GM23248 (cell line): ENCODE data around the gene SEL1L. TPM values are rescaled to one million over a fixed set of nuclear protein-coding genes. Genes with fewer than 3 reads are reported as not detected.
A peak's percentile ranks its signal among the peaks of the same experiment; 100 is the strongest.
"Not testable (repeated sequence)": the region's sequence is repeated elsewhere in the genome, so short reads cannot be mapped to it uniquely, and the experiment has no call there.

Experiments
- DNase-seq: peaks from one replicate; pipeline ENCODE4 v3.0.0-alpha.2; 2015
- H2AFZ ChIP-seq: fragments of 200-600 bp; sonication (generic); 2 replicates; pipeline ENCODE4 v1.6.1; 2016; ENCODE audit warnings: antibody characterized with exemption
- H3F3A ChIP-seq: fragments of 200-600 bp; sonication (generic); 2 replicates; pipeline ENCODE4 v1.6.1; 2016; ENCODE audit warnings: mild to moderate bottlenecking, antibody characterized with exemption, mixed run types; ENCODE audit not compliant: insufficient read depth
- H3K27ac ChIP-seq: fragments of 200-600 bp; sonication (generic); 2 replicates; pipeline ENCODE4 v1.5.1; 2016; ENCODE audit warnings: mild to moderate bottlenecking
- H3K27me3 ChIP-seq: fragments of 200-600 bp; sonication (generic); replicated peaks from 2 replicates; pipeline ENCODE4 v1.6.1; 2016; ENCODE audit warnings: mild to moderate bottlenecking; ENCODE audit not compliant: insufficient read depth
- H3K36me3 ChIP-seq: fragments of 200-600 bp; sonication (generic); 2 replicates; pipeline ENCODE4 v1.6.1; 2016; ENCODE audit warnings: low read depth, mild to moderate bottlenecking
- H3K4me1 ChIP-seq: fragments of 200-600 bp; sonication (generic); 2 replicates; pipeline ENCODE4 v1.6.1; 2016; ENCODE audit warnings: mild to moderate bottlenecking; ENCODE audit not compliant: insufficient read depth
- H3K4me2 ChIP-seq: fragments of 200-600 bp; sonication (generic); one replicate; pipeline ENCODE4 v1.6.1; 2016; ENCODE audit warnings: mild to moderate bottlenecking; ENCODE audit not compliant: unreplicated experiment
- H3K4me3 ChIP-seq: fragments of 200-600 bp; sonication (generic); 2 replicates; pipeline ENCODE4 v1.5.1; 2016; ENCODE audit warnings: mild to moderate bottlenecking
- H3K79me2 ChIP-seq: fragments of 200-600 bp; sonication (generic); 2 replicates; pipeline ENCODE4 v1.6.1; 2016; ENCODE audit warnings: mild to moderate bottlenecking; ENCODE audit not compliant: insufficient read depth
- H3K9ac ChIP-seq: fragments of 200-600 bp; sonication (generic); 2 replicates; pipeline ENCODE4 v1.6.1; 2016; ENCODE audit warnings: mild to moderate bottlenecking
- H3K9me2 ChIP-seq: fragments of 200-600 bp; sonication (generic); 2 replicates; pipeline ENCODE4 v1.6.1; 2016; ENCODE audit warnings: mixed run types, mild to moderate bottlenecking, moderate library complexity; ENCODE audit not compliant: insufficient read depth
- H3K9me3 ChIP-seq: fragments of 200-600 bp; sonication (generic); one replicate; pipeline ENCODE4 v1.6.1; 2017; ENCODE audit warnings: low read depth
- H4K20me1 ChIP-seq: fragments of 200-600 bp; sonication (generic); 2 replicates; pipeline ENCODE4 v1.6.0; 2016; ENCODE audit not compliant: insufficient read depth
- EZH2 ChIP-seq: fragments of 200-600 bp; sonication (generic); IDR thresholded peaks from 2 replicates; pipeline ENCODE4 v1.6.1; 2018; ENCODE audit warnings: antibody characterized with exemption, mild to moderate bottlenecking; ENCODE audit not compliant: insufficient read depth, poor library complexity, severe bottlenecking
- EZH2phosphoT487 ChIP-seq: fragments of 200-600 bp; sonication (generic); IDR thresholded peaks from 2 replicates; pipeline ENCODE4 v1.6.1; 2018; ENCODE audit warnings: antibody characterized with exemption, moderate library complexity, mild to moderate bottlenecking, low read depth; ENCODE audit not compliant: insufficient read depth
- WGBS, 2 experiments: methylation state at CpG; one replicate each; pipeline ENCODE4 v1.1.6; 2015 to 2017; ENCODE audit warnings: low lambda C conversion rate in 2 of 2, low coverage in 1 of 2; ENCODE audit errors: missing lambda C conversion rate in 2 of 2; 5-methylcytosine and 5-hydroxymethylcytosine counted together
- in situ Hi-C: fragments of 300-500 bp; cut with MboI; formaldehyde crosslinking; loops from 2 replicates; pipeline ENCODE4 v1.15.0; 2020
- polyA plus RNA-seq: library from polyadenylated mRNA; unstranded; fragments of >200 nt; fragmentation: Nextera tagmentation; extraction: Ambion mirVana; gene quantifications from 2 replicates; pipeline ENCODE4 v1.2.1, GENCODE V29; 2016
- total RNA-seq: library from RNA; depleted of rRNA; stranded (reverse); fragments of >200 nt; shearing (Covaris generic); gene quantifications from 2 replicates; pipeline ENCODE4 v1.2.3, GENCODE V29; 2014

SEL1L gene
- total and polyA plus RNA-seq, 2 experiments from 2014 or later, result 49.4 to 69.2 TPM

- Histone ChIP-seq H3K4me3 (no peak overlapping the region), H2AFZ (no peak overlapping the region), H3K4me2 (no peak overlapping the region), H3K36me3 (no peaks in the 10 kb centered on the region), H3K27me3 (peaks cover 68% of the 10 kb centered on the region), H3F3A (no peaks in the 10 kb centered on the region), H3K27ac (no peak overlapping the region), H3K9me2 (no peaks in the 10 kb centered on the region), H3K9me3 (no peaks in the 10 kb centered on the region), H4K20me1 (no peaks in the 10 kb centered on the region), H3K9ac (no peak overlapping the region), H3K4me1 (no peaks in the 10 kb centered on the region), H3K79me2 (no peaks in the 10 kb centered on the region)
- no peak for TF ChIP-seq EZH2
- TF ChIP-seq EZH2phosphoT487, result no peak
- WGBS, 2 experiments, result 1 to 4% methylated on average over 3 of the region's 3 CpGs
- in situ Hi-C loops, result no loop called here
- peak; percentile 33 for DNase-seq
Measured at GRCh38 chr14:81432219-81432661, 101.4 kb downstream of the SEL1L start.

DNA sequence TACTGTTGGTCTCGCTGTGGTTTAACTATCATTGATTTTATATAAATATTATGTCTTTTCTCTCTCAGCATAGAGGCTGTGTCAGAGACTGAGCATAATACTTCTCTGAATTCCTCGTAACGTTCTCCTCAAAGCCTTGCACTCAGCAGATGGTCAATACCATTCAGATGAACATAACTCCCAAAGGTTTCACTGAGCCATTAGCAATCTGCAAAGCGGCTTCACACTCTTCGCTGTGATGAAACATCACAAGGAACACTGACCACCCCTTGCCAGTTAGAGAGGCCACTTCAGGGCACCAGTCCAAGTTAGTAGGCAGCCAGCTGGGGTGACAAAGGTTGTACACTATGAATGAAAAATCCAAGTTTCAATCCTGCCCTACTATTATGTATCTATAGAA, 103.4 kb downstream of the SEL1L start:
- H3F3A ChIP-seq, result no peaks in the 10 kb centered on the region
- H3K27me3 ChIP-seq, result peaks cover 58% of the 10 kb centered on the region
- H3K9ac ChIP-seq, result no peak overlapping the region
- in situ Hi-C loops, result no loop called here
- DNase-seq, result no peak
- no peak overlapping the region for H3K4me3 ChIP-seq
- H3K36me3 ChIP-seq, result no peaks in the 10 kb centered on the region
- H3K4me2 ChIP-seq, result no peak overlapping the region
- no peaks in the 10 kb centered on the region for H3K4me1 ChIP-seq
- H3K9me3 ChIP-seq, result no peaks in the 10 kb centered on the region
- H3K9me2 ChIP-seq, result no peaks in the 10 kb centered on the region
- 69 to 70% methylated on average over 5 of the region's 5 CpGs for WGBS, 2 experiments
- H4K20me1 ChIP-seq, result no peaks in the 10 kb centered on the region
- H3K27ac ChIP-seq, result no peak overlapping the region
- H2AFZ ChIP-seq, result no peak overlapping the region
- TF ChIP-seq EZH2phosphoT487 (no peak), EZH2 (no peak)
- H3K79me2 ChIP-seq, result no peaks in the 10 kb centered on the region

- H3K36me3 ChIP-seq, H3K4me2 ChIP-seq, H2AFZ ChIP-seq, H3K9me2 ChIP-seq, H3K4me3 ChIP-seq, H3K79me2 ChIP-seq, H3F3A ChIP-seq, DNase-seq, H3K9me3 ChIP-seq, H3K27ac ChIP-seq, H4K20me1 ChIP-seq, in situ Hi-C loops, H3K4me1 ChIP-seq, H3K9ac ChIP-seq: not testable (repeated sequence)
- H3K27me3 ChIP-seq, result peaks cover 58% of the 10 kb centered on the region
- 79 to 87% methylated on average over 11 of the region's 11 CpGs for WGBS, 2 experiments
Measured at GRCh38 chr14:81429749-81430148, 103.9 kb downstream of the SEL1L start.

DNA sequence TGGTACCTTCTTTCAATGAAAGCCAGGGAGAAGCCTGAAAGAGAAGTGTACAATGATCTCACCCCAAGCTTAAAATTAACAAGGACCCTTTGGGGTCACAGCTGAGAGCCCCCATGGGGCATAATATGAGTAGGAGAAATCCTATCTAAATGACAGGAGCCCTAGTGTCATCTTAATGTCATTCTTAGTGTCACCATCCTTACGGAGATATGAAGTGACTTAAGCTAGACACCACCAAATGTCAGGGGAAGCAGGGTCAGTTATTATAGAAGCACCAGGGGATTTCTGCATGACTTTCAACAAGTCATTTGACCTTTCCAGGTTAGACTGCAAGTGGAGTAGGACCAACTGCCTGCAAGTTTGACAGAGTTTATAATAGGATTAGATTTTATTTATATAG, 104.6 kb downstream of the SEL1L start:
- Histone ChIP-seq H3K79me2 (no peaks in the 10 kb centered on the region), H4K20me1 (no peaks in the 10 kb centered on the region), H3K4me3 (no peak overlapping the region), H3K4me1 (no peaks in the 10 kb centered on the region), H3K9me2 (no peaks in the 10 kb centered on the region), H3K9me3 (no peaks in the 10 kb centered on the region), H3K27ac (no peak overlapping the region), H3F3A (no peaks in the 10 kb centered on the region), H3K36me3 (no peaks in the 10 kb centered on the region), H2AFZ (no peak overlapping the region), H3K27me3 (peaks cover 53% of the 10 kb centered on the region), H3K4me2 (no peak overlapping the region), H3K9ac (no peak overlapping the region)
- TF ChIP-seq EZH2 (no peak), EZH2phosphoT487 (no peak)
- no peak for DNase-seq
- in situ Hi-C loops, result no loop called here
- 89 to 95% methylated on average over 1 of the region's 1 CpG for WGBS, 2 experiments
